ENCODE data around the gene GATD1. TPM values are rescaled to one million over a fixed set of nuclear protein-coding genes. Genes with fewer than 3 reads are reported as not detected.

Gene GATD1
- total and polyA plus RNA-seq, 9 of the 15 experiments (the other 6 are each of a cell fraction or from before 2014, with no cell fraction given), result 2.8 to 144 (median 36.9) TPM

DNA sequence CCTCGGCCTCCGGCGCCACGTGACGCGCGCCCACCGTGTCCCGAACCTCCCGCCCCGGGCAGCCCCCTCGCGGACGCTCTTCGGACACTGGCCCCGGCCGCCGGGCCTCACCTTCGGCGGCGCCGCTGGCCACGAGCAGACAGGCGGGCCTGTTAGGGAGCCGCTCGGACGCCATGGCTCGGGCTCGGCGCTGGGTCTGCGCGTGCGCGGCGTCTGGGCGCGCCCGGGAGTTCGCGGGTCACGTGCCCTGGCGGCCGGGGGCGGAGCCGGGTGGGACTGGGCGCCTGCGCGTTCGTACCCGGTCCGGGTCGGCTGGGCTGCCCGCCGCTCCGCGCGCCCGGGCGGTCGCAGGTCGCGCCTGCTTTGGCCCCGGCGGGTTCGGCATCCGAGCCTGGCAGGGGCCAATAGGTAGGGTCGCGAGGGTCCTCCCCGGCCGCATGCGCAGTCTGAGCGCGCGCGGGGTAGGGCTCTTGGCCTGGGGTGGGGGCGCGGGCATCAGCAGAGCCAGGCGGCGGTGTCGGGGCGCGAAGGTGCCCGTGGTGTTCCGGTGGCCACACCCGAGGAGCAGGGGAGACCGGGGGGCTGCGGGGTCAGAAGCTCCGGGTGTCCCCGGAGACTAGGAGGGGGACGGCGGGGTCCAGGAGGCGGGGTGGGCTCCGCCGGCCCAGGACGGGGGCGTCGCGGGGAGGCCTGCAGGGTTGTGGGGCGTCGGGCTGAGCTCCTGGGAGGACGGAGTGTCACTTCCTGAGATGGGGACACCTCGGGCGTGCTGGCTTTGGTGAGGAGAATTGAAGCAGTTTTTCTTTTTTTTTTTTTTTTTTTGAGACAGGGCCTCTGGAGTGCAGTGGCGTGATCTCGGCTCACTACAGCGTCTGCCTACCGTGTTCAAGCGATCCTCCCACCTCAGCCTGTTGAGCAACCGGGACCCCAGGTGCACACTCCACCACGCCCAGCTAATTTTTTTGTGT lies at the start of gene GATD1 (continued):
- TF ChIP-seq C11orf30 (IDR thresholded peaks at IDR 0.05; ENCODE audit: low read depth), result no peak
- TF ChIP-seq, protein P1, sequence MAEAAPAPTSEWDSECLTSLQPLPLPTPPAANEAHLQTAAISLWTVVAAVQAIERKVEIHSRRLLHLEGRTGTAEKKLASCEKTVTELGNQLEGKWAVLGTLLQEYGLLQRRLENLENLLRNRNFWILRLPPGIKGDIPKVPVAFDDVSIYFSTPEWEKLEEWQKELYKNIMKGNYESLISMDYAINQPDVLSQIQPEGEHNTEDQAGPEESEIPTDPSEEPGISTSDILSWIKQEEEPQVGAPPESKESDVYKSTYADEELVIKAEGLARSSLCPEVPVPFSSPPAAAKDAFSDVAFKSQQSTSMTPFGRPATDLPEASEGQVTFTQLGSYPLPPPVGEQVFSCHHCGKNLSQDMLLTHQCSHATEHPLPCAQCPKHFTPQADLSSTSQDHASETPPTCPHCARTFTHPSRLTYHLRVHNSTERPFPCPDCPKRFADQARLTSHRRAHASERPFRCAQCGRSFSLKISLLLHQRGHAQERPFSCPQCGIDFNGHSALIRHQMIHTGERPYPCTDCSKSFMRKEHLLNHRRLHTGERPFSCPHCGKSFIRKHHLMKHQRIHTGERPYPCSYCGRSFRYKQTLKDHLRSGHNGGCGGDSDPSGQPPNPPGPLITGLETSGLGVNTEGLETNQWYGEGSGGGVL (CRISPR knock-in tag; IDR thresholded peaks at IDR 0.05), result no peak
- no peak for TF ChIP-seq ZNF140 (CRISPR knock-in tag; IDR thresholded peaks at IDR 0.05)
- TF ChIP-seq, protein P2, sequence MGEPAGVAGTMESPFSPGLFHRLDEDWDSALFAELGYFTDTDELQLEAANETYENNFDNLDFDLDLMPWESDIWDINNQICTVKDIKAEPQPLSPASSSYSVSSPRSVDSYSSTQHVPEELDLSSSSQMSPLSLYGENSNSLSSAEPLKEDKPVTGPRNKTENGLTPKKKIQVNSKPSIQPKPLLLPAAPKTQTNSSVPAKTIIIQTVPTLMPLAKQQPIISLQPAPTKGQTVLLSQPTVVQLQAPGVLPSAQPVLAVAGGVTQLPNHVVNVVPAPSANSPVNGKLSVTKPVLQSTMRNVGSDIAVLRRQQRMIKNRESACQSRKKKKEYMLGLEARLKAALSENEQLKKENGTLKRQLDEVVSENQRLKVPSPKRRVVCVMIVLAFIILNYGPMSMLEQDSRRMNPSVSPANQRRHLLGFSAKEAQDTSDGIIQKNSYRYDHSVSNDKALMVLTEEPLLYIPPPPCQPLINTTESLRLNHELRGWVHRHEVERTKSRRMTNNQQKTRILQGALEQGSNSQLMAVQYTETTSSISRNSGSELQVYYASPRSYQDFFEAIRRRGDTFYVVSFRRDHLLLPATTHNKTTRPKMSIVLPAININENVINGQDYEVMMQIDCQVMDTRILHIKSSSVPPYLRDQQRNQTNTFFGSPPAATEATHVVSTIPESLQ (CRISPR knock-in tag; IDR thresholded peaks at IDR 0.05), result no peak
- no peak for TF ChIP-seq CHD1 (IDR thresholded peaks at IDR 0.05; ENCODE audit: low read length)
- no peak for TF ChIP-seq CSDE1 (IDR thresholded peaks at IDR 0.05)
- TF ChIP-seq, protein P3, sequence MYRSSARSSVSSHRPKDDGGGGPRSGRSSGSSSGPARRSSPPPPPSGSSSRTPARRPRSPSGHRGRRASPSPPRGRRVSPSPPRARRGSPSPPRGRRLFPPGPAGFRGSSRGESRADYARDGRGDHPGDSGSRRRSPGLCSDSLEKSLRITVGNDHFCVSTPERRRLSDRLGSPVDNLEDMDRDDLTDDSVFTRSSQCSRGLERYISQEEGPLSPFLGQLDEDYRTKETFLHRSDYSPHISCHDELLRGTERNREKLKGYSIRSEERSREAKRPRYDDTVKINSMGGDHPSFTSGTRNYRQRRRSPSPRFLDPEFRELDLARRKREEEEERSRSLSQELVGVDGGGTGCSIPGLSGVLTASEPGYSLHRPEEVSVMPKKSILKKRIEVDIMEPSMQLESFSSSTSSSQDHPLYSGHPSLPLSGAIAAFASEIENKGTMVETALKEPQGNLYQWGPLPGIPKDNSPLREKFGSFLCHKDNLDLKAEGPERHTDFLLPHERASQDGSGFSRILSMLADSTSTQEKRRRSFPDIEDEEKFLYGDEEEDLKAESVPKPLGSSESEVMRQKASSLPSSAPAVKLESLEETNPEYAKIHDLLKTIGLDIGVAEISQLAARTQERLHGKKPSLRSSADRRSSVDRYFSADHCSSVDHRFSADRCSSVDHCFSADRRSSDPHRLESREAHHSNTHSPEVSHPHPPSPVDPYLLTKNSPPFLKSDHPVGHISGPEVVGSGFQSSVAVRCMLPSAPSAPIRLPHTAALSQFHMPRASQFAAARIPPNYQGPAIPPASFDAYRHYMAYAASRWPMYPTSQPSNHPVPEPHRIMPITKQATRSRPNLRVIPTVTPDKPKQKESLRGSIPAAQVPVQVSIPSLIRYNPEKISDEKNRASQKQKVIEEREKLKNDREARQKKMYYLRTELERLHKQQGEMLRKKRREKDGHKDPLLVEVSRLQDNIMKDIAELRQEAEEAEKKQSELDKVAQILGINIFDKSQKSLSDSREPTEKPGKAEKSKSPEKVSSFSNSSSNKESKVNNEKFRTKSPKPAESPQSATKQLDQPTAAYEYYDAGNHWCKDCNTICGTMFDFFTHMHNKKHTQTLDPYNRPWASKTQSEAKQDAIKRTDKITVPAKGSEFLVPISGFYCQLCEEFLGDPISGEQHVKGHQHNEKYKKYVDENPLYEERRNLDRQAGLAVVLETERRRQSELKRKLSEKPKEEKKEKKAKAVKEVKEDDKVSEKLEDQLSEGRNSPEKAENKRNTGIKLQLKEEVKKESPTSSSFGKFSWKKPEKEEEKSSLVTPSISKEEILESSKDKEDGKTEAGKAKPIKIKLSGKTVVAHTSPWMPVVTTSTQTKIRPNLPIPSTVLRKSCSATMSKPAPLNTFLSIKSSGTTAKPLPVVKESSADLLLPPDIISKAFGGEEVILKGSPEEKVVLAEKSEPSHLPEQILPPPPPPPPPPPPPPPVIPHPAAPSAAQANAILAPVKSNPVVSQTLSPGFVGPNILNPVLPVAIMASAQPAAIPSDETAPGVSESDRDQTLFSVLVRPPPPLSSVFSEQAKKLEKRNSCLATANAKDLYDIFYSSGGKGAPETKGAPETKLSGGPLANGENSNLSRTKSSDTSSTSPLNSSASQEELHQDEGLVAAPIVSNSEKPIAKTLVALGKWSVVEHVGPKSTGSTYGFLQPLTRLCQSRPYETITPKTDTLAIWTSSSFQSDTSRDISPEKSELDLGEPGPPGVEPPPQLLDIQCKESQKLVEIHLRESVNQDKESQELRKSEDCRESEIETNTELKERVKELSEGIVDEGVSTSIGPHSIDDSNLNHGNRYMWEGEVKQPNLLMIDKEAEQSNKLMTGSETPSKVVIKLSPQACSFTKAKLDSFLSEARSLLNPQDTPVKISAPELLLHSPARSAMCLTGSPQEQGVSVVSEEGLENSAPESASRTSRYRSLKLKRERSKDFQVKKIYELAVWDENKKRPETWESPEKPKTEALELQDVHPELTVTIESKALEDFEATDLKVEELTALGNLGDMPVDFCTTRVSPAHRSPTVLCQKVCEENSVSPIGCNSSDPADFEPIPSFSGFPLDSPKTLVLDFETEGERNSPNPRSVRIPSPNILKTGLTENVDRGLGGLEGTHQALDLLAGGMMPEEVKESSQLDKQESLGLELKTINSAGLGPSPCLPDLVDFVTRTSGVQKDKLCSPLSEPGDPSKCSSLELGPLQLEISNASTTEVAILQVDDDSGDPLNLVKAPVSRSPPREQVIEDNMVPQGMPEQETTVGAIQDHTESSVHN (IDR thresholded peaks at IDR 0.05; ENCODE audit: borderline replicate concordance in 1 of 2, low read depth in 1 of 2), result no peak
- no peak for TF ChIP-seq ZNF175 (CRISPR knock-in tag; IDR thresholded peaks at IDR 0.05; ENCODE audit: low read depth)
- TF ChIP-seq ZFP36 (IDR thresholded peaks at IDR 0.05; ENCODE audit: low read depth, low read length, partially characterized antibody), result no peak
- peak; percentile 54 for TF ChIP-seq ZNF282 (CRISPR knock-in tag; IDR thresholded peaks at IDR 0.05)
- no peak for TF ChIP-seq U2AF2 (optimal IDR thresholded peaks at IDR 0.05; ENCODE audit: low read depth, low read length)
- no peak for TF ChIP-seq NFE2L1 (tag; IDR thresholded peaks at IDR 0.05; ENCODE audit: borderline replicate concordance, low read depth)
- TF ChIP-seq TARDBP (IDR thresholded peaks at IDR 0.05), result no peak

Measured in K562 (cell line).